ENCODE measurements around the gene POMT2.

Gene POMT2

DNA sequence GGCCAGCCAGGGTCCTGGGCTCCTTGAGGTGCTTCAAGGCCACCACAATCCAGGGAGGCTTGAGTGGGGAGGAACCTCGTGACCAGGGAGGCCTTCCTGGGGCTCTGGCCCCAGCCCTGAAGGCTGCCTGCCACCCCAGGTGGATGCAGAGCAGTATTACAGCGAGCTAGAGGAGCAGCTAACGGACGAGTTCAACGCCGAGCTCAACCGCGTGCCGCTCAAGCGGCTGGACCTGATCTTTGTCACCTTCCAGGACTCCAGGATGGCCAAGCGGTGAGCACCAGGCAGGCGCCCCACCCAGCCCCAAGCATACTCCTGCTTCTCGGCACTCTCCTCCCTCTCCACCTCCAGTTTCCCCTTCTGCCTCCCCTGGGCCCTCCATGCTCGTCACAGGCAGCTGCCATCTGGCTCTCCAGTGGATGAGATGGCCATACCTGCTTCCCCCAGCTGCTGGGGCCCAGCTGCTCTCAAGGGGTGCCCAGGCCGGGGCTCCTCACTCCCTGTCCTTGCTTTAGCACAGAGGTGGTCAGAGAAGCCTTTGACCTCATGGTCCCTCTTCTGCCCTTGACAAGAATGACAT is 80.3 kb downstream of the POMT2 start:
- Histone ChIP-seq H3K36me3 (peaks cover 0 to 5% (median 0%) of the 10 kb centered on the region in 11 experiments; a peak in 3 of 22 replicates), H3K4me1 (peaks cover 69 to 91% (median 90%) of the 10 kb centered on the region in 10 experiments), H3K27me3 (no peaks in the 10 kb centered on the region), H3K27ac (peak overlapping the region in 7 of 11 experiments; percentile 16 to 80 (median 69); a peak in 10 of 22 replicates), H4K20me1 (peaks cover 0 to 15% (median 0%) of the 10 kb centered on the region in 11 experiments; a peak in 3 of 22 replicates), H3K4me2 (peak overlapping the region; percentile 38 to 92 (median 86)), H3K9me3 (replicated peaks in 1 of 11) (no peaks in the 10 kb centered on the region; a peak in 1 of 22 replicates), H3K4me3 (no peak overlapping the region; a peak in 3 of 20 replicates), H3K9ac (peak overlapping the region in 4 of 11 experiments; percentile 23 to 42 (median 38); a peak in 7 of 22 replicates)
- no peak for TF ChIP-seq Cebpa-rat (IDR thresholded peaks at IDR 0.05)

DNA sequence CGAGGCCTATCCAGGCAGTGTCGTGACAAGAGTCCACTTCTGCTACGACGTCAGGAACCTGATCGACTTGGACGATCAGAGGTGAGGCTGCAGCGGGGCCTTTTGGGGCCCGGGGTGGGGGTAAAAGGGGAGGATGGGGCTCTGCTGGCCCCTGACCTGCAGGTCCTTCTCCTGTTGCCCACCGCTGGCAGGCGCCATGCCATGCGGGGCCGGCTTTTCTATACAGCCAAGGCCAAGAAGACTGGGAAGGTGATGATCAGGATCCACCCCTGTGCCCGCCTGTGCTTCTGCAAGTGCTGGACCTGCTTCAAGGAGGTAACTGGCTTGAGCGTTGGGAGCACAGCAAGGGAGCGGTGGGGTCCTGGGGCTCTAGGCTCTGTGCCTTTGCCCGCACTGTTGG is 81.3 kb downstream of the POMT2 start:
- Histone ChIP-seq H3K4me2 (peak overlapping the region; percentile 66 to 92 (median 86); a peak in 17 of 22 replicates), H3K36me3 (peaks cover 0 to 4% (median 0%) of the 10 kb centered on the region in 11 experiments; a peak in 1 of 22 replicates), H3K4me3 (no peak overlapping the region), H3K27me3 (no peaks in the 10 kb centered on the region), H3K9ac (peak overlapping the region in 4 of 11 experiments; percentile 23 to 62 (median 44); a peak in 3 of 22 replicates), H4K20me1 (peaks cover 0 to 15% (median 0%) of the 10 kb centered on the region in 11 experiments; a peak in 3 of 22 replicates), H3K9me3 (replicated peaks in 1 of 11) (no peaks in the 10 kb centered on the region), H3K4me1 (peaks cover 62 to 81% (median 80%) of the 10 kb centered on the region in 10 experiments), H3K27ac (peak overlapping the region in 4 of 11 experiments; percentile 69 to 80 (median 75); a peak in 8 of 22 replicates)
- TF ChIP-seq Cebpa-rat (IDR thresholded peaks at IDR 0.05) = no peak

DNA sequence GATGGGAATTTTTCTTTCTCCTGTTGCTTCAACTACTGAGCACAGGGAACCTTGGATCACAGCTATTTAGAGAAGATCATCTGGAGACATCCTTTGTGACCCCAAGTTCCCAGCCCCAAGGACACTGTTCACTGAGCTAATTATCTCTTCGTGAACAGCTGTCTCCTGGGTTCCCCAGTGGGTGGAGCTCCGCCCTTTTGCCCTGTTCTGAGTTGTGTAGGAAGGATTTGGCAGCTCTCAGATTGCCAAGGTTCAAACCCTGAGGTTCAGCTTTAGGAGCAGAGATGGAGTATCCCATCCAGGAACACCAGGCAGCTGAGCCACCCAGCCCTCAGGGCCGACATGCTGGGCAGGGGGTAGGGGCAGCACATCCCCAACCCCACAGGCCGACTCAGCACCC is 81.7 kb downstream of the POMT2 start:
- H3K4me3 ChIP-seq = no peak overlapping the region
- H3K4me1 ChIP-seq = peaks cover 58 to 77% (median 76%) of the 10 kb centered on the region in 10 experiments
- peaks cover 0 to 4% (median 0%) of the 10 kb centered on the region in 11 experiments; a peak in 1 of 22 replicates for H3K36me3 ChIP-seq
- H3K4me2 ChIP-seq = peak overlapping the region; percentile 66 to 92 (median 86)
- TF ChIP-seq Cebpa-rat (IDR thresholded peaks at IDR 0.05) = no peak
- H3K9ac ChIP-seq = peak overlapping the region in 5 of 11 experiments; percentile 20 to 62 (median 52); a peak in 7 of 22 replicates
- no peaks in the 10 kb centered on the region for H3K27me3 ChIP-seq
- H3K27ac ChIP-seq = peak overlapping the region in 5 of 11 experiments; percentile 45 to 80 (median 75); a peak in 10 of 22 replicates
- H3K9me3 ChIP-seq (replicated peaks in 1 of 11) = no peaks in the 10 kb centered on the region
- peaks cover 0 to 15% (median 0%) of the 10 kb centered on the region in 11 experiments; a peak in 3 of 22 replicates for H4K20me1 ChIP-seq

DNA sequence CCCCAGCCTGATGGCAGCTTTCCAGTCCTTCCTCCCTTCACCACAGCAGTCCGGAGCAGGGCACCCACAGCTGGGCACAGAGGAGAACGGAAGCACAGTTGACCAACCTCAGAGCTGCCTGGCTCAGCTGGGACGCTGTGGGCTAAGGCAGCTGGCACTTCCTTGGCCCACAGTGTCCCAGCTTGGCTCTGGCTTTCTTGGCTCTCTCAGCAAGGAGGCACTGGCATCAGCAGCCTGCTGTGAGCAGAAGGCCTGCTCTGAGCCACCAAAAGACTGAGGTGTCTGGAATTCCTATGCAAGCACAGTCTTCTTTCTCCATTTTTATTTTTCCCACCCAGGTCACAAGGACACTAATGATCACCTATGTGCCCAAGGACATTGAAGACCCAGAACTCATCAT is 82.3 kb downstream of the POMT2 start:
- peaks cover 0 to 15% (median 0%) of the 10 kb centered on the region in 11 experiments; a peak in 3 of 22 replicates for H4K20me1 ChIP-seq
- peak overlapping the region; percentile 66 to 92 (median 86) for H3K4me2 ChIP-seq
- no peaks in the 10 kb centered on the region for H3K9me3 ChIP-seq (replicated peaks in 1 of 11)
- peak overlapping the region in 5 of 11 experiments; percentile 20 to 62 (median 52); a peak in 9 of 22 replicates for H3K9ac ChIP-seq
- H3K36me3 ChIP-seq = peaks cover 0 to 4% (median 0%) of the 10 kb centered on the region in 11 experiments; a peak in 4 of 22 replicates
- H3K4me3 ChIP-seq = 0 out of 20 replicates have a peak overlapping the region, but pooled peaks of 1 of the 10 experiments have one; percentile 5
- TF ChIP-seq Cebpa-rat (IDR thresholded peaks at IDR 0.05) = no peak
- no peaks in the 10 kb centered on the region for H3K27me3 ChIP-seq
- H3K27ac ChIP-seq = peak overlapping the region in 6 of 11 experiments; percentile 6 to 80 (median 72); a peak in 10 of 22 replicates
- H3K4me1 ChIP-seq = peaks cover 51 to 71% (median 70%) of the 10 kb centered on the region in 10 experiments

DNA sequence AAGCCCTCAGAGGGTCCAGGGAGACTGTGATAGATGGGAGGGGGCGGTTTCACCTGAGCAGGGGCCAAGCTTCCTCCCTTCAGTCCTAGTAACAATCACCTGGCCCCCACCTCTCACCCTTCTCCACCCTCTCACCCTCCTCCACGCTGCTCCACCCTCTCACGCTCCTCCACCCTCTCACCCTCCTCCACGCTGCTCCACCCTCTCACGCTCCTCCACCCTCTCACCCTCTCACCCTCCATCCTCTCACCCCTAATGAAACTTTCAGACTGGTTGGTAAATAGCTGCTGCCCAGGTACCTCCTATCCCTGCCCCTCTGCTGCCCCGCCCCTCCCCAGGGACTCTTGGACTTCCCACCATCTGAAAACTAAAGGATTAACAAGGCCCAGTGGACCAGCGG is 83.9 kb downstream of the POMT2 start:
- no peak overlapping the region for H3K9ac ChIP-seq
- no peak for TF ChIP-seq Cebpa-rat (IDR thresholded peaks at IDR 0.05)
- H3K27me3 ChIP-seq = no peaks in the 10 kb centered on the region
- no peak overlapping the region for H3K27ac ChIP-seq
- H3K36me3 ChIP-seq = peaks cover 1 to 18% (median 8%) of the 10 kb centered on the region in 11 experiments; a peak in 15 of 22 replicates
- no peaks in the 10 kb centered on the region for H3K9me3 ChIP-seq (replicated peaks in 1 of 11)
- peaks cover 0 to 7% (median 0%) of the 10 kb centered on the region in 11 experiments; a peak in 2 of 22 replicates for H4K20me1 ChIP-seq
- H3K4me1 ChIP-seq = peaks cover 36 to 55% (median 54%) of the 10 kb centered on the region in 10 experiments
- H3K4me2 ChIP-seq = peak overlapping the region in 9 of 11 experiments; percentile 78 to 92 (median 86); a peak in 15 of 22 replicates
- no peak overlapping the region for H3K4me3 ChIP-seq

DNA sequence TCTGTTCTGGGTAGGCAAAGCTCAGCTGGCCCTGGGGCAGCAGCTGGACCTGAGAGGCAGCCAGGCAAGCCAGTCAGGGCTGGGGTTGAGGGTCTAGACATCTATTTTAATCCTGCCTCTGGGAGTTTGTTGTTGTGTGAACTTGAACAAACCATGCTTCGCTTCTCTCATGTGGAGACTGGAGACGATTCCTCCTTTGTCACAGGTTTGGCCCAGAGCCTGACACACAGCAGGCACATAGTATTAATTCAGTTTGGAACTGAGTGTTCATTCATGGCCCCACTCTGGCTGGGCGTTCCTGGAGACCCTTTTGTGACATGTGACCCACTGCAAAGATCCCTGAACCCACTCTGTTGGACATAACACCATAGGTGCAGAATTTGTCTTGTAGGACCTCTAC is 89.0 kb downstream of the POMT2 start:
- Histone ChIP-seq H3K4me3 (no peak overlapping the region), H3K4me1 (peaks cover 0 to 4% (median 4%) of the 10 kb centered on the region in 10 experiments; a peak in 10 of 20 replicates), H3K36me3 (peaks cover 17 to 48% (median 32%) of the 10 kb centered on the region in 11 experiments; a peak in 18 of 22 replicates), H4K20me1 (no peaks in the 10 kb centered on the region), H3K27me3 (no peaks in the 10 kb centered on the region), H3K4me2 (no peak overlapping the region), H3K9me3 (replicated peaks in 1 of 11) (peaks cover 0 to 15% (median 10%) of the 10 kb centered on the region in 11 experiments; a peak in 14 of 22 replicates), H3K27ac (no peak overlapping the region), H3K9ac (no peak overlapping the region)
- TF ChIP-seq Cebpa-rat (IDR thresholded peaks at IDR 0.05) = no peak

DNA sequence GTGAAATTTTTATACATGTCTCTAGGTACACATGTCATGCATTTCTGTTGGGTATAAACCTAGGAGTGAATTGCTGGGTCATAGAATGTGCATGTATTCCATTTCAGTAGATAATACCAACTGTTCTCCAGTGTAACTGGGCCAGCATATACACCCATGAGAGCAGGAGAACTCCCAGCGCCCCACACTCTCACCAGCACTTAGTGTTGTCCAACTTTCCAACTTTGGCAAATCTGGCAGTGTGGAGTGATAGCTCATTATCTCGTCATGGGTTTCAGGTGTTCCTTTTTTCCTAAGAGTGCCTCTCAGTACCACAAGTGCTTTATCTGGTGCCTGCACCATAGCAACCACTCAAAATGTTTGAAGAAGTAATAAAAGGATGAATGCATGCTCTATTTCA is 89.8 kb downstream of the POMT2 start:
- Histone ChIP-seq H3K4me3 (no peak overlapping the region), H3K9me3 (replicated peaks in 1 of 11) (peaks cover 0 to 15% (median 10%) of the 10 kb centered on the region in 11 experiments; a peak in 14 of 22 replicates), H3K36me3 (peaks cover 17 to 51% (median 33%) of the 10 kb centered on the region in 11 experiments; a peak in 18 of 22 replicates), H3K27me3 (no peaks in the 10 kb centered on the region), H3K9ac (no peak overlapping the region), H3K4me2 (no peak overlapping the region), H3K4me1 (no peaks in the 10 kb centered on the region), H4K20me1 (no peaks in the 10 kb centered on the region), H3K27ac (no peak overlapping the region)
- no peak for TF ChIP-seq Cebpa-rat (IDR thresholded peaks at IDR 0.05)

DNA sequence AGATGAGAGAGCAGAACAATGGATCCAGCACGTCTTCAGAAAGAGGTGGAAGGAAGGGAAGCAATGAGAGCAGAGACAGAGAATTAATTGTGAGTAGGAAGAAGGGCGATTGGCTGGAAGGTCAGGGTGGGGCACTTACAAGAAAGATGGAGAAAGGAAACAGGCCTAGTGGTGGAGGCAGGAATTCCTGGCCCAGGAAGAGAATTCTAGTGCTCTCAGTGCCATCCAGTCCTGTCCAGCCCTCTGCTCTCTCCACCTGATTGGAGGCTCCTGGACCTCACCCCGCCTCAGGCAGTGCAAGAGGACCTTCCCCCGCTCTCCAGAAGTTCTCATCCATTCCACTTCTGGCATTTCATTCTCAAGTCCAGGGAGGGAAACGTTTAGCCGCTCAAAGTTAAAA is 92.6 kb downstream of the POMT2 start:
- no peak for TF ChIP-seq Cebpa-rat (IDR thresholded peaks at IDR 0.05)

More for the DNA sequence above, 92.6 kb downstream of the POMT2 start:
- no peak overlapping the region for H3K4me3 ChIP-seq
- H3K9me3 ChIP-seq (replicated peaks in 1 of 11) = peaks cover 0 to 15% (median 10%) of the 10 kb centered on the region in 11 experiments; a peak in 14 of 22 replicates
- no peaks in the 10 kb centered on the region for H3K27me3 ChIP-seq
- no peak overlapping the region for H3K4me2 ChIP-seq
- peaks cover 14 to 51% (median 30%) of the 10 kb centered on the region in 11 experiments; a peak in 18 of 22 replicates for H3K36me3 ChIP-seq
- no peak overlapping the region for H3K27ac ChIP-seq
- peaks cover 0 to 18% (median 15%) of the 10 kb centered on the region in 10 experiments; a peak in 16 of 20 replicates for H3K4me1 ChIP-seq
- H4K20me1 ChIP-seq = peaks cover 0 to 4% (median 0%) of the 10 kb centered on the region in 11 experiments; a peak in 1 of 22 replicates
- no peak overlapping the region for H3K9ac ChIP-seq

Data from BLaER1 treated with 17β-estradiol and CSF1 and Interleukin-3, amounts not matched to agents 10 nM and 100 nM (cell line).